ENCODE results near the gene TTC16.

TTC16 gene

GRCh38 chr9:127715470-127716337 lies at the start of gene TTC16, which contains the start of gene PTRH1:
Gene TTC16 (plus strand): TSS chr9:127716079. CDS start chr9:127716146, 67 bp downstream.
Gene PTRH1 (minus strand): TSS chr9:127715663. CDS start chr9:127715639, 24 bp downstream.
- DNase-seq (ENCODE audit: low read depth) = peak; percentile 87

GRCh38 chr9:127667127-127667844 lies 48.6 kb upstream of the TTC16 start:
- no peak for DNase-seq (ENCODE audit: low read depth)

GRCh38 chr9:127667906-127668305 lies 48.0 kb upstream of the TTC16 start:
- no peak for DNase-seq (ENCODE audit: low read depth)

- no peak for DNase-seq (ENCODE audit: low read depth)
Observed at GRCh38 chr9:127673234-127673633, 42.6 kb upstream of the TTC16 start.

- DNase-seq (ENCODE audit: low read depth) = no peak
Observed at GRCh38 chr9:127676638-127677037, 39.2 kb upstream of the TTC16 start.

GRCh38 chr9:127679506-127679905 lies 36.4 kb upstream of the TTC16 start:
- DNase-seq (ENCODE audit: low read depth) = no peak

GRCh38 chr9:127680226-127680625 lies 35.7 kb upstream of the TTC16 start:
- no peak for DNase-seq (ENCODE audit: low read depth)

- no peak for DNase-seq (ENCODE audit: low read depth)
Observed at GRCh38 chr9:127680846-127681245, 35.0 kb upstream of the TTC16 start.

GRCh38 chr9:127682351-127683136 lies 33.3 kb upstream of the TTC16 start:
- no peak for DNase-seq (ENCODE audit: low read depth)

- peak; percentile 45 for DNase-seq (ENCODE audit: low read depth)
Observed at GRCh38 chr9:127683723-127684122, 32.2 kb upstream of the TTC16 start.

- peak; percentile 38 for DNase-seq (ENCODE audit: low read depth)
Observed at GRCh38 chr9:127684576-127684975, 31.3 kb upstream of the TTC16 start.

- DNase-seq (ENCODE audit: low read depth) = no peak
Observed at GRCh38 chr9:127686461-127687393, 29.2 kb upstream of the TTC16 start.

GRCh38 chr9:127689329-127690000 lies 26.4 kb upstream of the TTC16 start:
- DNase-seq (ENCODE audit: low read depth) = no peak

- DNase-seq (ENCODE audit: low read depth) = no peak
Observed at GRCh38 chr9:127690735-127691134, 25.1 kb upstream of the TTC16 start.

- no peak for DNase-seq (ENCODE audit: low read depth)
Observed at GRCh38 chr9:127692071-127692470, 23.8 kb upstream of the TTC16 start.

GRCh38 chr9:127693143-127693542 lies 22.7 kb upstream of the TTC16 start:
- DNase-seq (ENCODE audit: low read depth) = no peak

- DNase-seq (ENCODE audit: low read depth) = no peak
Observed at GRCh38 chr9:127693697-127694096, 22.2 kb upstream of the TTC16 start.

GRCh38 chr9:127694890-127695720 lies 20.8 kb upstream of the TTC16 start:
- peak; percentile 48 for DNase-seq (ENCODE audit: low read depth)

- DNase-seq (ENCODE audit: low read depth) = no peak
Observed at GRCh38 chr9:127697575-127697974, 18.3 kb upstream of the TTC16 start.

GRCh38 chr9:127698386-127698785 lies 17.5 kb upstream of the TTC16 start:
- no peak for DNase-seq (ENCODE audit: low read depth)

Data from fibroblast of the conjunctiva (primary cell).